CD14-positive monocyte (primary cell): ENCODE results near the gene OR1A1. TPM values are rescaled to one million over a fixed set of nuclear protein-coding genes. Genes with fewer than 3 reads are reported as not detected.

Experiments used
- DNase-seq, 3 donors: peaks; one replicate each; pipeline ENCODE4 v3.0.0-alpha.2; 2011 to 2022
- H2AFZ ChIP-seq: 2 replicates; pipeline ENCODE4 v1.6.0; 2012; ENCODE audit warnings: mild to moderate bottlenecking, low read depth, low read length, inconsistent platforms; ENCODE audit not compliant: insufficient read depth, poor library complexity, severe bottlenecking
- H3K27ac ChIP-seq, 2 donors: 1 replicate in 1 of 2; 2 replicates in 1 of 2; pipeline ENCODE4 v1.5.1; 2012 to 2013; ENCODE audit warnings: low read length in 2 of 2, control low read depth in 1 of 2, inconsistent platforms in 1 of 2, low read depth in 1 of 2, mild to moderate bottlenecking in 1 of 2
- H3K27me3 ChIP-seq, 2 donors: one replicate each; pipeline versions ENCODE4 v1.6.0 to v1.6.1; 2011 to 2013; ENCODE audit warnings: low read length in 2 of 2; ENCODE audit not compliant: control insufficient read depth in 2 of 2, insufficient read depth in 2 of 2
- H3K36me3 ChIP-seq, 2 donors: replicated peaks in 1 of 2; 1 replicate in 1 of 2; 2 replicates in 1 of 2; pipeline versions ENCODE4 v1.5.1 to v1.6.1; 2012 to 2013; ENCODE audit warnings: low read length in 2 of 2, control low read depth in 1 of 2, inconsistent platforms in 1 of 2, mild to moderate bottlenecking in 1 of 2; ENCODE audit not compliant: insufficient read depth in 2 of 2, control insufficient read depth in 1 of 2
- H3K4me1 ChIP-seq, 2 donors: 1 replicate in 1 of 2; 2 replicates in 1 of 2; pipeline versions ENCODE4 v1.5.1 to v1.6.1; 2012 to 2013; ENCODE audit warnings: low read length in 2 of 2, control low read depth in 1 of 2, inconsistent platforms in 1 of 2, mild to moderate bottlenecking in 1 of 2, moderate library complexity in 1 of 2; ENCODE audit not compliant: insufficient read depth in 2 of 2, control insufficient read depth in 1 of 2
- H3K4me2 ChIP-seq: replicated peaks from 2 replicates; pipeline ENCODE3; 2012; ENCODE audit warnings: low read length, moderate library complexity, mild to moderate bottlenecking; ENCODE audit not compliant: poor library complexity, severe bottlenecking; ENCODE audit errors: extremely low read depth
- H3K4me3 ChIP-seq, 3 experiments: fragments of 200-600 bp in 1 of 3; sonication (generic) in 1 of 3; replicated peaks in 1 of 3; 1 replicate in 2 of 3; 2 replicates in 1 of 3; pipeline ENCODE4 v1.5.1; 2011 to 2013; ENCODE audit warnings: low read length in 3 of 3, mild to moderate bottlenecking in 3 of 3, control low read depth in 2 of 3, low read depth in 2 of 3, inconsistent platforms in 1 of 3, moderate library complexity in 1 of 3
- H3K79me2 ChIP-seq: 2 replicates; pipeline ENCODE4 v1.6.0; 2012; ENCODE audit warnings: mild to moderate bottlenecking, control low read depth, inconsistent platforms, low read length, moderate library complexity; ENCODE audit not compliant: insufficient read depth
- H3K9ac ChIP-seq: 2 replicates; pipeline ENCODE4 v1.6.0; 2017; ENCODE audit warnings: low read length, mild to moderate bottlenecking; ENCODE audit not compliant: insufficient read depth, poor library complexity, severe bottlenecking
- H3K9me3 ChIP-seq, 2 donors: replicated peaks in 1 of 2; 1 replicate in 1 of 2; 2 replicates in 1 of 2; pipeline versions ENCODE4 v1.5.1 to v1.6.1; 2012 to 2013; ENCODE audit warnings: low read length in 2 of 2, control low read depth in 1 of 2; ENCODE audit not compliant: control insufficient read depth in 1 of 2, insufficient read depth in 1 of 2
- H4K20me1 ChIP-seq: 2 replicates; pipeline ENCODE4 v1.6.0; 2012; ENCODE audit warnings: mild to moderate bottlenecking, low read length, control low read depth, moderate library complexity; ENCODE audit not compliant: insufficient read depth
- H3K27ac Mint-ChIP-seq, 7 donors: one replicate each; pipeline ENCODE4 v1.8.0; 2020; ENCODE audit warnings: mild to moderate bottlenecking in 7 of 7, mixed read lengths in 7 of 7, moderate library complexity in 6 of 7, inconsistent platforms in 2 of 7
- H3K27me3 Mint-ChIP-seq, 3 donors: one replicate each; pipeline ENCODE4 v1.8.0; 2021 to 2022; ENCODE audit warnings: low read depth in 3 of 3, mild to moderate bottlenecking in 3 of 3, mixed read lengths in 3 of 3, moderate library complexity in 3 of 3, inconsistent platforms in 1 of 3
- H3K36me3 Mint-ChIP-seq, 2 donors: one replicate each; pipeline ENCODE4 v1.8.0; 2020; ENCODE audit warnings: mixed read lengths in 2 of 2, inconsistent platforms in 1 of 2, mild to moderate bottlenecking in 1 of 2
- H3K4me1 Mint-ChIP-seq: one replicate; pipeline ENCODE4 v1.8.0; 2020; ENCODE audit warnings: mild to moderate bottlenecking, mixed read lengths
- H3K4me3 Mint-ChIP-seq, 2 donors: one replicate each; pipeline ENCODE4 v1.8.0; 2020; ENCODE audit warnings: mild to moderate bottlenecking in 2 of 2, mixed read lengths in 2 of 2, moderate library complexity in 1 of 2
- H3K9me3 Mint-ChIP-seq, 7 donors: one replicate each; pipeline ENCODE4 v1.8.0; 2020 to 2022; ENCODE audit warnings: mixed read lengths in 7 of 7, mild to moderate bottlenecking in 6 of 7, moderate library complexity in 6 of 7, inconsistent platforms in 2 of 7
- WGBS: methylation state at CpG from one replicate; pipeline ENCODE4 v1.1.5; 2013; ENCODE audit warnings: missing lambda C conversion rate; ENCODE audit not compliant: insufficient coverage; 5-methylcytosine and 5-hydroxymethylcytosine counted together
- intact Hi-C, 2 donors: fragments of 100-400 bp; cut with micrococcal nuclease; formaldehyde crosslinking; loops; one replicate each; pipeline versions ENCODE4 v1.15.0 to v1.15.1; 2023
- polyA plus RNA-seq, 3 donors: library from polyadenylated mRNA; depleted of rRNA in 1 of 3; unstranded in 2 of 3; stranded (reverse) in 1 of 3; fragments of 300-500 nt in 2 of 3; fragments of >200 nt in 1 of 3; fragmentation: Illumina TruSeq in 2 of 3; gene quantifications; 1 replicate in 2 of 3; 2 replicates in 1 of 3; pipeline ENCODE4 v1.2.3, GENCODE V29; 2012 to 2021
- TF ChIP-seq, protein P1 (sequence below): fragments of 200-600 bp; IDR thresholded peaks from one replicate; pipeline ENCODE4 v1.8.0; 2022; ENCODE audit warnings: antibody characterized with exemption, mild to moderate bottlenecking

Gene OR1A1
- polyA plus RNA-seq, 3 donors: not detected

DNA sequence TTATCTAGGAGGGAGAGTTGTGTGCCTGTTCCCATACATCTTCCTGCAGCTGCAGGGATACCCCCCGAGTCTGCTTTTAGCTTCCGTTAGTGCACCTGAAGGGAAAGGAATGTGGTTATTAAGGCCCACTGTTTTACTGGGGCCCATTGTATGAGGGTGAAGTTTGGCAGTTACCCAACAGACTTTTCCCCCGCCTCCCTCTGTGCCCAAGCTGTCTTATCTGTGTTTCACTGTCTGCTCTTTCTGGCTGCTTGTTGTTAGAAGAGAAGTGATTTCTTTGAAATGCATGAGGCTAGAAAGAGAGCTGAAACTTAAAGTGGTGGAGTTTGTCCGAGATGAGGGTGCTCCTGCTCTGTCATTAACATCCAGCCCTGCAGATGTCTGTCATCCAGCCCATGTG is 17.5 kb upstream of the OR1A1 start:
- WGBS: no CpG with 5 or more reads among the region's 4 CpGs
- H3K4me1 ChIP-seq: no peaks in the 10 kb centered on the region
- Mint-ChIP-seq H3K36me3 (no peaks in the 10 kb centered on the region), H3K4me1 (no peaks in the 10 kb centered on the region), H3K4me3 (no peak overlapping the region), H3K27me3 (peaks cover 0 to 6% (median 2%) of the 10 kb centered on the region in 3 donors), H3K9me3 (no peaks in the 10 kb centered on the region), H3K27ac (no peak overlapping the region)
- TF ChIP-seq, protein P1, sequence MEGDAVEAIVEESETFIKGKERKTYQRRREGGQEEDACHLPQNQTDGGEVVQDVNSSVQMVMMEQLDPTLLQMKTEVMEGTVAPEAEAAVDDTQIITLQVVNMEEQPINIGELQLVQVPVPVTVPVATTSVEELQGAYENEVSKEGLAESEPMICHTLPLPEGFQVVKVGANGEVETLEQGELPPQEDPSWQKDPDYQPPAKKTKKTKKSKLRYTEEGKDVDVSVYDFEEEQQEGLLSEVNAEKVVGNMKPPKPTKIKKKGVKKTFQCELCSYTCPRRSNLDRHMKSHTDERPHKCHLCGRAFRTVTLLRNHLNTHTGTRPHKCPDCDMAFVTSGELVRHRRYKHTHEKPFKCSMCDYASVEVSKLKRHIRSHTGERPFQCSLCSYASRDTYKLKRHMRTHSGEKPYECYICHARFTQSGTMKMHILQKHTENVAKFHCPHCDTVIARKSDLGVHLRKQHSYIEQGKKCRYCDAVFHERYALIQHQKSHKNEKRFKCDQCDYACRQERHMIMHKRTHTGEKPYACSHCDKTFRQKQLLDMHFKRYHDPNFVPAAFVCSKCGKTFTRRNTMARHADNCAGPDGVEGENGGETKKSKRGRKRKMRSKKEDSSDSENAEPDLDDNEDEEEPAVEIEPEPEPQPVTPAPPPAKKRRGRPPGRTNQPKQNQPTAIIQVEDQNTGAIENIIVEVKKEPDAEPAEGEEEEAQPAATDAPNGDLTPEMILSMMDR: no peak
- H3K4me2 ChIP-seq: no peak overlapping the region
- no peak overlapping the region for H3K4me3 ChIP-seq
- intact Hi-C loops: no loop called here
- no peak for DNase-seq
- H3K27ac ChIP-seq: no peak overlapping the region
- H3K9me3 ChIP-seq: no peaks in the 10 kb centered on the region
- no peaks in the 10 kb centered on the region for H3K36me3 ChIP-seq
- no peaks in the 10 kb centered on the region for H3K79me2 ChIP-seq
- no peaks in the 10 kb centered on the region for H4K20me1 ChIP-seq
- H3K9ac ChIP-seq: no peak overlapping the region
- no peaks in the 10 kb centered on the region for H3K27me3 ChIP-seq
- H2AFZ ChIP-seq: no peak overlapping the region

DNA sequence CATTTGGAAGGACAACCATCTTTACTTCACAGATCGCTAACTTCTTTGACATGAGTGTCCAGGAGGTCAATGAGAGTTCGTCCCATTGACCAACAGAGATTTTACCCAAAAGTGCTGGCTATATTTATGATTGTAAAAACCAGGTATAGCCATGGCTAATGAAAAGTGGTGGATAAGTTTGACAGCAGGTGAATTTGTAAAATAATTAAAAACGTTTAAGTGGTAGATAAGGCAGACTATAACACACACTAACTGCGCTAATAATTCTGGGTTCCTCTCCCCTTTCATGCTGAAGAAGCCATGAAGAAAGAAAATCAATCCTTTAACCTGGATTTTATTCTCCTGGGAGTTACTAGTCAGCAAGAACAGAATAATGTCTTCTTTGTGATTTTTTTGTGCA is 10.2 kb upstream of the OR1A1 start, which contains the start of gene OR1A2:
OR1A2 (plus strand) TSS at position 301 of the 400 bp plus-strand sequence; CDS start at position 301, 0 bp downstream.
- Mint-ChIP-seq H3K27me3 (peaks cover 1 to 5% (median 1%) of the 10 kb centered on the region in 3 donors), H3K27ac (no peak within 1 kb of the TSS), H3K4me1 (no peaks in the 10 kb centered on the region), H3K36me3 (no peaks in the 10 kb centered on the region), H3K4me3 (no peak within 1 kb of the TSS), H3K9me3 (peaks cover 14 to 25% (median 20%) of the 10 kb centered on the region in 7 donors)
- intact Hi-C loops: no loop called here
- TF ChIP-seq, protein P1: no peak
- no peaks in the 10 kb centered on the region for H3K4me1 ChIP-seq
- WGBS: no CpG with 5 or more reads among the region's 4 CpGs
- H3K4me2 ChIP-seq: no peak within 1 kb of the TSS
- H3K27ac ChIP-seq: no peak within 1 kb of the TSS
- H3K9ac ChIP-seq: no peak within 1 kb of the TSS
- H3K4me3 ChIP-seq: no peak within 1 kb of the TSS
- no peaks in the 10 kb centered on the region for H3K79me2 ChIP-seq
- H3K27me3 ChIP-seq: peaks cover 0 to 3% of the 10 kb centered on the region in 2 donors
- H4K20me1 ChIP-seq: no peaks in the 10 kb centered on the region
- H3K9me3 ChIP-seq: peaks cover 11 to 15% of the 10 kb centered on the region in 2 donors
- H3K36me3 ChIP-seq: no peaks in the 10 kb centered on the region
- DNase-seq: no peak
- H2AFZ ChIP-seq: no peak within 1 kb of the TSS
